ENCODE measurements around the gene DDX52.
"Not testable (repeated sequence)": the region's sequence is repeated elsewhere in the genome, so short reads cannot be mapped to it uniquely, and the experiment has no call there.

DDX52 gene

GRCh38 chr17:37643118-37643766 lies at the start of gene DDX52:
TSS of gene DDX52 (minus strand) at chr17:37643446. CDS start at chr17:37643420, 26 bp downstream.
- in situ Hi-C loops (cut with HindIII; ENCODE audit: low sequenced_read_pairs): no loop called here

- in situ Hi-C loops (cut with HindIII; ENCODE audit: low sequenced_read_pairs): no loop called here
These were observed 48.6 kb upstream of the DDX52 start for GRCh38 chr17:37691807-37692206.

GRCh38 chr17:37689317-37689716 lies 46.1 kb upstream of the DDX52 start:
- in situ Hi-C loops (cut with HindIII; ENCODE audit: low sequenced_read_pairs): no loop called here

GRCh38 chr17:37683454-37683984 lies 40.3 kb upstream of the DDX52 start:
- in situ Hi-C loops (cut with HindIII; ENCODE audit: low sequenced_read_pairs): no loop called here

GRCh38 chr17:37682007-37682406 lies 38.8 kb upstream of the DDX52 start:
- in situ Hi-C loops (cut with HindIII; ENCODE audit: low sequenced_read_pairs): no loop called here

- in situ Hi-C loops (cut with HindIII; ENCODE audit: low sequenced_read_pairs): not testable (repeated sequence)
These were observed 36.7 kb upstream of the DDX52 start for GRCh38 chr17:37679995-37680394.

GRCh38 chr17:37678036-37678435 lies 34.8 kb upstream of the DDX52 start:
- in situ Hi-C loops (cut with HindIII; ENCODE audit: low sequenced_read_pairs): no loop called here

GRCh38 chr17:37677021-37677420 lies 33.8 kb upstream of the DDX52 start:
- in situ Hi-C loops (cut with HindIII; ENCODE audit: low sequenced_read_pairs): no loop called here

GRCh38 chr17:37676115-37676925 lies 33.1 kb upstream of the DDX52 start:
- in situ Hi-C loops (cut with HindIII; ENCODE audit: low sequenced_read_pairs): no loop called here

GRCh38 chr17:37674511-37674910 lies 31.3 kb upstream of the DDX52 start:
- in situ Hi-C loops (cut with HindIII; ENCODE audit: low sequenced_read_pairs): no loop called here

GRCh38 chr17:37673386-37673785 lies 30.1 kb upstream of the DDX52 start:
- in situ Hi-C loops (cut with HindIII; ENCODE audit: low sequenced_read_pairs): no loop called here

GRCh38 chr17:37672548-37673078 lies 29.4 kb upstream of the DDX52 start:
- in situ Hi-C loops (cut with HindIII; ENCODE audit: low sequenced_read_pairs): no loop called here

GRCh38 chr17:37671824-37672547 lies 28.7 kb upstream of the DDX52 start:
- in situ Hi-C loops (cut with HindIII; ENCODE audit: low sequenced_read_pairs): no loop called here

GRCh38 chr17:37671028-37671823 lies 28.0 kb upstream of the DDX52 start:
- in situ Hi-C loops (cut with HindIII; ENCODE audit: low sequenced_read_pairs): no loop called here

GRCh38 chr17:37667039-37667438 lies 23.8 kb upstream of the DDX52 start:
- in situ Hi-C loops (cut with HindIII; ENCODE audit: low sequenced_read_pairs): no loop called here

- in situ Hi-C loops (cut with HindIII; ENCODE audit: low sequenced_read_pairs): no loop called here
These were observed 21.0 kb upstream of the DDX52 start for GRCh38 chr17:37664214-37664613.

GRCh38 chr17:37662353-37662752 lies 19.1 kb upstream of the DDX52 start:
- in situ Hi-C loops (cut with HindIII; ENCODE audit: low sequenced_read_pairs): no loop called here

GRCh38 chr17:37661400-37662014 lies 18.3 kb upstream of the DDX52 start:
- in situ Hi-C loops (cut with HindIII; ENCODE audit: low sequenced_read_pairs): no loop called here

- in situ Hi-C loops (cut with HindIII; ENCODE audit: low sequenced_read_pairs): no loop called here
These were observed 16.7 kb upstream of the DDX52 start for GRCh38 chr17:37659925-37660324.

GRCh38 chr17:37657202-37657601 lies 14.0 kb upstream of the DDX52 start:
- in situ Hi-C loops (cut with HindIII; ENCODE audit: low sequenced_read_pairs): no loop called here
